ENCODE measurements around the gene HMHB1.
"Not testable (repeated sequence)": the region's sequence is repeated elsewhere in the genome, so short reads cannot be mapped to it uniquely, and the experiment has no call there.

Gene HMHB1

GRCh38 chr5:143807401-143807800, 4.6 kb upstream of the HMHB1 start:
- Histone ChIP-seq H3K4me3 (ENCODE audit: low read length) (no peak overlapping the region), H3K9me3 (ENCODE audit: insufficient read depth, low read depth, low read length) (no peaks in the 10 kb centered on the region), H3K9ac (ENCODE audit: low read depth, low read length) (no peak overlapping the region), H3K36me3 (ENCODE audit: insufficient read depth, low read depth, low read length) (no peaks in the 10 kb centered on the region), H3K4me1 (ENCODE audit: insufficient read depth, low read length) (no peaks in the 10 kb centered on the region), H3K27me3 (ENCODE audit: insufficient read depth, low read length) (no peaks in the 10 kb centered on the region), H3K27ac (ENCODE audit: low read length) (no peak overlapping the region)

DNA sequence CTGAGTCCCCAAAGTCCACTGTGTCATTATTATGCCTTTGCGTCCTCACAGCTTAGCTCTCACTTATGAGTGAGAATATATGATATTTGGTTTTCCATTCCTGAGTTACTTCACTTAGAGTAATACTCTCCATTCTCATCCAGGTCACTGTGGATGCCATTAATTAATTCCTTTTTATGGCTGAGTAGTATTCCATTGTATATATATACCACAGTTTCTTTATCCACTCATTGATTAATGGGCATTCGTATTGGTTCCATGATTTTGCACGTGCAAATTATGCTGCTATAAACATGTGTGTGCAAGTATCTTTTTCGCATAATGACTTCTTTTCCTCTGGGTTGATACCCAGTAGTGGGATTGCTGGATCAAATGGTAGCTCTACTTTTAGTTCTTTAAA, 4.4 kb downstream of the HMHB1 start:
- H3K4me3 ChIP-seq (ENCODE audit: low read length); H3K27ac ChIP-seq (ENCODE audit: low read length); H3K9me3 ChIP-seq (ENCODE audit: insufficient read depth, low read depth, low read length); H3K4me1 ChIP-seq (ENCODE audit: insufficient read depth, low read length); H3K36me3 ChIP-seq (ENCODE audit: insufficient read depth, low read depth, low read length); H3K27me3 ChIP-seq (ENCODE audit: insufficient read depth, low read length); H3K9ac ChIP-seq (ENCODE audit: low read depth, low read length): not testable (repeated sequence)

- Histone ChIP-seq H3K27ac (ENCODE audit: low read length) (no peak overlapping the region), H3K9me3 (ENCODE audit: insufficient read depth, low read depth, low read length) (no peaks in the 10 kb centered on the region), H3K4me3 (ENCODE audit: low read length) (no peak overlapping the region), H3K27me3 (ENCODE audit: insufficient read depth, low read length) (no peaks in the 10 kb centered on the region), H3K9ac (ENCODE audit: low read depth, low read length) (no peak overlapping the region), H3K36me3 (ENCODE audit: insufficient read depth, low read depth, low read length) (no peaks in the 10 kb centered on the region), H3K4me1 (ENCODE audit: insufficient read depth, low read length) (no peaks in the 10 kb centered on the region)
Observed at GRCh38 chr5:143819716-143820115, 7.8 kb downstream of the HMHB1 start.

DNA sequence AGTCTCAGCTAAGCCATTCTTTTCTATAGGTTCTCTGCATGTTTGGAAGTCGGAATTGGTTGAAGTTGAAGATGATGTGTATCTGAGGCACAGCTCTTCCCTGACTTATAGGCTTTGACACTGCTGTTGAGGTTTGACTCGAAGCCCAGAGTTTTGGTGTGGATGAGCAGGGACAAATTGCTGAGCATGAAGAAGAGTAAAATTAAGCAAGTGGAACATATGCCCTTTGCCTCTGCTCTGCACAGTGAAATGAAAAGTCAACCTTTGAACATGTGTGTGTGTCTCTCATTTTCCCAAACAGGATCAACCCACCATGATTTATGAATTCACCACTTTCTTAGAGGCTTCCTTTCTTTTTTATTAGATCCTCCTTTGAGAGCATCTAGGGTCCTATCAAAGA, 8.5 kb downstream of the HMHB1 start:
- H3K9ac ChIP-seq (ENCODE audit: low read depth, low read length): no peak overlapping the region
- no peaks in the 10 kb centered on the region for H3K9me3 ChIP-seq (ENCODE audit: insufficient read depth, low read depth, low read length)
- no peaks in the 10 kb centered on the region for H3K36me3 ChIP-seq (ENCODE audit: insufficient read depth, low read depth, low read length)
- no peak overlapping the region for H3K27ac ChIP-seq (ENCODE audit: low read length)
- H3K4me1 ChIP-seq (ENCODE audit: insufficient read depth, low read length): no peaks in the 10 kb centered on the region
- H3K27me3 ChIP-seq (ENCODE audit: insufficient read depth, low read length): no peaks in the 10 kb centered on the region
- no peak overlapping the region for H3K4me3 ChIP-seq (ENCODE audit: low read length)

GRCh38 chr5:143824851-143825720, 13.1 kb downstream of the HMHB1 start:
- Histone ChIP-seq H3K36me3 (ENCODE audit: insufficient read depth, low read depth, low read length) (no peaks in the 10 kb centered on the region), H3K4me1 (ENCODE audit: insufficient read depth, low read length) (no peaks in the 10 kb centered on the region), H3K4me3 (ENCODE audit: low read length) (no peak overlapping the region), H3K27me3 (ENCODE audit: insufficient read depth, low read length) (no peaks in the 10 kb centered on the region), H3K9ac (ENCODE audit: low read depth, low read length) (no peak overlapping the region), H3K27ac (ENCODE audit: low read length) (no peak overlapping the region), H3K9me3 (ENCODE audit: insufficient read depth, low read depth, low read length) (no peaks in the 10 kb centered on the region)

GRCh38 chr5:143826951-143827444, 15.0 kb downstream of the HMHB1 start:
- no peak overlapping the region for H3K9ac ChIP-seq (ENCODE audit: low read depth, low read length)
- H3K27ac ChIP-seq (ENCODE audit: low read length): no peak overlapping the region

GRCh38 chr5:143828710-143829109, 16.7 kb downstream of the HMHB1 start:
- Histone ChIP-seq H3K27ac (ENCODE audit: low read length) (no peak overlapping the region), H3K4me3 (ENCODE audit: low read length) (no peak overlapping the region), H3K4me1 (ENCODE audit: insufficient read depth, low read length) (no peaks in the 10 kb centered on the region), H3K36me3 (ENCODE audit: insufficient read depth, low read depth, low read length) (no peaks in the 10 kb centered on the region), H3K27me3 (ENCODE audit: insufficient read depth, low read length) (no peaks in the 10 kb centered on the region), H3K9me3 (ENCODE audit: insufficient read depth, low read depth, low read length) (no peaks in the 10 kb centered on the region), H3K9ac (ENCODE audit: low read depth, low read length) (no peak overlapping the region)

More at GRCh38 chr5:143826951-143827444, 15.0 kb downstream of the HMHB1 start:
- Histone ChIP-seq H3K9me3 (ENCODE audit: insufficient read depth, low read depth, low read length) (no peaks in the 10 kb centered on the region), H3K27me3 (ENCODE audit: insufficient read depth, low read length) (no peaks in the 10 kb centered on the region), H3K4me3 (ENCODE audit: low read length) (no peak overlapping the region), H3K36me3 (ENCODE audit: insufficient read depth, low read depth, low read length) (no peaks in the 10 kb centered on the region), H3K4me1 (ENCODE audit: insufficient read depth, low read length) (no peaks in the 10 kb centered on the region)

DNA sequence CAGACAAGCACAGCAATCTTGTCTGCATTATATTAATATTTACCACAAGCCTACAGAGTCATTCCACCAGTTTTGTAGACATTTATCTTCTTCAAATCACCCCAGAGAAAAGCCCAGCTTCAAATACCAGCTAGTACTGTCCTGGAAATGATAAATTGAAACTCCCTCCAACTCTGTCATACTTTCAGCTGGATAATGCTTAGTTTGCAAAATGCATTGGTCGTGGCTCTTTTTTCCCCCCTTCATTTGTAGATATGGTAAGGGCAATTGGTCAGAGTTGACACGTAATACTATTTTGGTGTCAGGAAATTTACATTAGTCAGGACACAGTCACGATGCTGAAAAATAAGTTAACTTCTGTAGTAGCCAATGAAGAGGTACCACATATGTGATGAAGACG, 21.2 kb downstream of the HMHB1 start:
- no peak overlapping the region for H3K9ac ChIP-seq (ENCODE audit: low read depth, low read length)
- H3K27me3 ChIP-seq (ENCODE audit: insufficient read depth, low read length): no peaks in the 10 kb centered on the region
- no peak overlapping the region for H3K27ac ChIP-seq (ENCODE audit: low read length)
- H3K4me3 ChIP-seq (ENCODE audit: low read length): no peak overlapping the region
- no peaks in the 10 kb centered on the region for H3K9me3 ChIP-seq (ENCODE audit: insufficient read depth, low read depth, low read length)
- H3K36me3 ChIP-seq (ENCODE audit: insufficient read depth, low read depth, low read length): no peaks in the 10 kb centered on the region
- no peaks in the 10 kb centered on the region for H3K4me1 ChIP-seq (ENCODE audit: insufficient read depth, low read length)

GRCh38 chr5:143835251-143835650, 23.3 kb downstream of the HMHB1 start:
- H3K9ac ChIP-seq (ENCODE audit: low read depth, low read length): no peak overlapping the region
- H3K27ac ChIP-seq (ENCODE audit: low read length): no peak overlapping the region
- no peaks in the 10 kb centered on the region for H3K9me3 ChIP-seq (ENCODE audit: insufficient read depth, low read depth, low read length)
- H3K36me3 ChIP-seq (ENCODE audit: insufficient read depth, low read depth, low read length): no peaks in the 10 kb centered on the region
- H3K4me3 ChIP-seq (ENCODE audit: low read length): no peak overlapping the region
- H3K4me1 ChIP-seq (ENCODE audit: insufficient read depth, low read length): no peaks in the 10 kb centered on the region
- H3K27me3 ChIP-seq (ENCODE audit: insufficient read depth, low read length): no peaks in the 10 kb centered on the region

GRCh38 chr5:143836161-143836725, 24.3 kb downstream of the HMHB1 start:
- H3K9ac ChIP-seq (ENCODE audit: low read depth, low read length): no peak overlapping the region
- no peak overlapping the region for H3K4me3 ChIP-seq (ENCODE audit: low read length)
- no peaks in the 10 kb centered on the region for H3K9me3 ChIP-seq (ENCODE audit: insufficient read depth, low read depth, low read length)

DNA sequence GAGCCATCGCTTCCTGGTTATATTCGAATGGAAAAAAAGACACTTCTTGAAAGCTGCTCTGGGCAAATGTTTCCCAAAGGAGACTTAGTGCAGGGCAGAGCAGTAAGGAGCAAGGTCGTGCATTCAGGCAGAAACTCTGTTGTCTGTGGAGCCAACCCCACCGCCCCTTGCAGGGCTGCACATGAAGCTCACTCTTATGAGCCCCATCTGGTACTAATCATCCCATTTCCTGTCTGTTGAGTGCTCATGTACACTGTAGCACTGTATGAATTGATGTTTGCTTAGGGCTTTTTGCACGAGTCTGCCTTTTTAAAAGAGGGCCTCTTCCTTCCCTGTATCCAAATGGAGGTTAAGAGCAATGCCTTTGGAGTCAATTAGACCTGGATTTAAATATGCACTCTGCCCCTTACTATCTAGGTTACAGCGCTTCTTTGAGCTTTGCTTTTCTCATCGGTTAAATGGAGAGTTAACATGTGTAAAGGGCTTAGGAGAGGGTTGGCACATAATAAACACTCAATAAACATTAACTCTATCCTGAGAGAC, 25.4 kb downstream of the HMHB1 start:
- H3K27ac ChIP-seq (ENCODE audit: low read length): no peak overlapping the region
- no peaks in the 10 kb centered on the region for H3K27me3 ChIP-seq (ENCODE audit: insufficient read depth, low read length)
- H3K4me1 ChIP-seq (ENCODE audit: insufficient read depth, low read length): no peaks in the 10 kb centered on the region
- no peak overlapping the region for H3K4me3 ChIP-seq (ENCODE audit: low read length)
- H3K9ac ChIP-seq (ENCODE audit: low read depth, low read length): no peak overlapping the region
- no peaks in the 10 kb centered on the region for H3K9me3 ChIP-seq (ENCODE audit: insufficient read depth, low read depth, low read length)
- H3K36me3 ChIP-seq (ENCODE audit: insufficient read depth, low read depth, low read length): no peaks in the 10 kb centered on the region

More at GRCh38 chr5:143836161-143836725, 24.3 kb downstream of the HMHB1 start:
- H3K4me1 ChIP-seq (ENCODE audit: insufficient read depth, low read length): no peaks in the 10 kb centered on the region
- H3K27ac ChIP-seq (ENCODE audit: low read length): no peak overlapping the region
- H3K36me3 ChIP-seq (ENCODE audit: insufficient read depth, low read depth, low read length): no peaks in the 10 kb centered on the region
- H3K27me3 ChIP-seq (ENCODE audit: insufficient read depth, low read length): no peaks in the 10 kb centered on the region

DNA sequence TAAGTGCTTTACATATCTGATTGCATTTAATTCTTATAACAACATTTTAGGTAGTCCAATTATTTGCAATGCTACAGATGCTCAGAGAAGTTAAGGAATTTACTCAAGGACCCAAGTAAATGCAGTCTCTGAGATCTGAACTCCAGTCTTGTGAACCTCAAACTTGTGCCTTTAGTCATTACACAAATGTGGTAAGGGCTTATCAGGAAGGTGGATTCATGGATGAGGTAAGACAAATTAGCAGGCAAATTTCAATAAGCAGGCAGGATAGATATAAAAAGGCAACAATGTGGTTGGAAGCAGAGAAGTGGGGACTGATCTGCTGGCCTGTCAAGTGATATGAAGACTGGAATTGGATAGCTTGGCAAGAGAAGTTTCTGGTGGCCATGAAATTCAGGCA, 29.5 kb downstream of the HMHB1 start:
- Histone ChIP-seq H3K4me3 (ENCODE audit: low read length) (no peak overlapping the region), H3K27me3 (ENCODE audit: insufficient read depth, low read length) (no peaks in the 10 kb centered on the region), H3K36me3 (ENCODE audit: insufficient read depth, low read depth, low read length) (no peaks in the 10 kb centered on the region), H3K9ac (ENCODE audit: low read depth, low read length) (no peak overlapping the region), H3K27ac (ENCODE audit: low read length) (no peak overlapping the region), H3K9me3 (ENCODE audit: insufficient read depth, low read depth, low read length) (no peaks in the 10 kb centered on the region), H3K4me1 (ENCODE audit: insufficient read depth, low read length) (no peaks in the 10 kb centered on the region)

Data from iPS-20b (cell line).